Ovary (tissue), 9 donors: ENCODE results near the gene YEATS2. TPM values are rescaled to one million over a fixed set of nuclear protein-coding genes. Genes with fewer than 3 reads are reported as not detected.
"Not testable (repeated sequence)": the region's sequence is repeated elsewhere in the genome, so short reads cannot be mapped to it uniquely, and the experiment has no call there.

Experiments
- DNase-seq, 5 donors: peaks; one replicate each; pipeline ENCODE4 v3.0.0-alpha.2; 2019 to 2020
- H3K27ac ChIP-seq, 2 donors: fragments of 200-600 bp; one replicate each; pipeline versions ENCODE4 v1.5.1 to v1.8.0; 2019 to 2022
- H3K27me3 ChIP-seq: fragments of 200-600 bp; one replicate; pipeline ENCODE4 v1.8.0; 2022
- H3K36me3 ChIP-seq: fragments of 200-600 bp; sonication (generic); one replicate; pipeline ENCODE4 v1.5.1; 2019
- H3K4me1 ChIP-seq: one replicate; pipeline ENCODE4 v1.8.1; 2013; ENCODE audit warnings: mild to moderate bottlenecking, moderate library complexity; ENCODE audit not compliant: insufficient read depth
- H3K4me3 ChIP-seq: fragments of 200-600 bp; sonication (generic); one replicate; pipeline ENCODE4 v1.5.1; 2017
- H3K9me3 ChIP-seq, 2 donors: fragments of 200-600 bp in 1 of 2; sonication (generic) in 1 of 2; one replicate each; pipeline versions ENCODE4 v1.5.1 to v1.8.1; 2013 to 2019; ENCODE audit warnings: mild to moderate bottlenecking in 1 of 2, moderate library complexity in 1 of 2
- EP300 ChIP-seq: sonication (generic); formaldehyde crosslinking; IDR thresholded peaks from one replicate; pipeline ENCODE4 v1.6.1; 2017; ENCODE audit warnings: antibody characterized with exemption
- POLR2A ChIP-seq: fragments of 450-650 bp; IDR thresholded peaks from one replicate; pipeline ENCODE4 v1.6.1; 2017; ENCODE audit warnings: antibody characterized with exemption, mild to moderate bottlenecking, moderate library complexity
- WGBS, 3 donors: extraction: QIAGEN DNeasy Blood & Tissue Kit in 1 of 3; methylation state at CpG; one replicate each; pipeline versions ENCODE4 v1.1.5 to v1.1.7; 2013 to 2017; 5-methylcytosine and 5-hydroxymethylcytosine counted together
- intact Hi-C, 4 donors: fragments of 100-400 bp; cut with DNase I; formaldehyde crosslinking; loops; one replicate each; pipeline versions ENCODE4 v1.11.0 to v1.15.1; 2022 to 2023
- polyA plus RNA-seq, 2 donors: library from polyadenylated mRNA; stranded (reverse); fragments of 200-250 nt in 1 of 2; fragments of 350-450 nt in 1 of 2; fragmentation: Illumina TruSeq in 1 of 2; extraction: RNeasy Lipid Tissue Mini Kit (QIAGEN cat#74804) in 1 of 2; gene quantifications; one replicate each; pipeline ENCODE4 v1.2.3, GENCODE V29; 2013 to 2014
- total RNA-seq, 7 donors: library from RNA; depleted of rRNA in 2 of 7; stranded (reverse); fragments of >200 nt in 2 of 7; fragmentation: NEBNext Ultra II Directional in 3 of 7; extraction: Animal tissue kit (Norgen Biotek cat#: 25700) in 3 of 7; gene quantifications; one replicate each; pipeline versions ENCODE4 v1.1.0 to v1.2.4, GENCODE V29; 2016 to 2023
- TF ChIP-seq, protein P1 (sequence below), 3 donors: fragments of 450-650 bp in 2 of 3; fragments of 200-600 bp in 1 of 3; IDR thresholded peaks; one replicate each; pipeline versions ENCODE4 v1.5.1 to v1.8.0; 2016 to 2022; ENCODE audit warnings: antibody characterized with exemption in 3 of 3, mild to moderate bottlenecking in 1 of 3
- donor health status: DM: no; HTN: no; CAD: no; lungs with moderate emphysema.
- donor health status: DM: no; HTN: no; CAD: no.
- donor health status: Bipolar disorder and iron deficiency.
- donor health status: DM: yes; HTN: yes; CAD: no.
- donor health status: DM: no; HTN: no; CAD: no.
- donor health status: DM: yes; HTN: yes; CAD: no.

YEATS2 gene
- total and polyA plus RNA-seq, 9 donors, result 11.3 to 35.5 (median 26.0) TPM

DNA sequence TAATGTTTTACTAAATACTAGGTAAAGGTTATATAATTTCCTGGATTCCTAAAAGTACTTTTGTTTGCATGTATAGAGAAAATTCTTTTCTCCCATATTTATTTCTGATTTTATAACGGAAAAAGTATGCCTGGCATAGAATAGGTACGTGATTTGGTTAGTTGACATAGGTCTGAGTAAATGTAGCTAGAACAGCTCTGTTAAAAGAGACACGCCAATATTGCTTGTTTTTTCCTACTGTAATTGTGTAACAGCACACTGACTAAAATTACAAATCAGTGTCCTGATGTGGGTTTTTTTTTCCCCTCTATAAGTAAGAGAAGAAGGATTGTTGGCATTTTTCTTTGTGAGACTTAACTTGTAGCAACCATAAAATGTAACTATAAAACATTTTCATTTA lies 35.5 kb upstream of the YEATS2 start:
- no peaks in the 10 kb centered on the region for H3K27me3 ChIP-seq
- no peak for DNase-seq
- H3K4me1 ChIP-seq, result peaks cover 4% of the 10 kb centered on the region
- intact Hi-C loops, result no loop called here
- no peak overlapping the region for H3K27ac ChIP-seq
- WGBS, 3 donors, result 13 to 42% (median 40%) methylated on average over 3 of the region's 3 CpGs
- no peaks in the 10 kb centered on the region for H3K36me3 ChIP-seq
- TF ChIP-seq, protein P1, sequence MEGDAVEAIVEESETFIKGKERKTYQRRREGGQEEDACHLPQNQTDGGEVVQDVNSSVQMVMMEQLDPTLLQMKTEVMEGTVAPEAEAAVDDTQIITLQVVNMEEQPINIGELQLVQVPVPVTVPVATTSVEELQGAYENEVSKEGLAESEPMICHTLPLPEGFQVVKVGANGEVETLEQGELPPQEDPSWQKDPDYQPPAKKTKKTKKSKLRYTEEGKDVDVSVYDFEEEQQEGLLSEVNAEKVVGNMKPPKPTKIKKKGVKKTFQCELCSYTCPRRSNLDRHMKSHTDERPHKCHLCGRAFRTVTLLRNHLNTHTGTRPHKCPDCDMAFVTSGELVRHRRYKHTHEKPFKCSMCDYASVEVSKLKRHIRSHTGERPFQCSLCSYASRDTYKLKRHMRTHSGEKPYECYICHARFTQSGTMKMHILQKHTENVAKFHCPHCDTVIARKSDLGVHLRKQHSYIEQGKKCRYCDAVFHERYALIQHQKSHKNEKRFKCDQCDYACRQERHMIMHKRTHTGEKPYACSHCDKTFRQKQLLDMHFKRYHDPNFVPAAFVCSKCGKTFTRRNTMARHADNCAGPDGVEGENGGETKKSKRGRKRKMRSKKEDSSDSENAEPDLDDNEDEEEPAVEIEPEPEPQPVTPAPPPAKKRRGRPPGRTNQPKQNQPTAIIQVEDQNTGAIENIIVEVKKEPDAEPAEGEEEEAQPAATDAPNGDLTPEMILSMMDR (IDR thresholded peaks at IDR 0.05), result no peak
- TF ChIP-seq POLR2A, result no peak
- TF ChIP-seq EP300, result no peak
- H3K9me3 ChIP-seq, result no peaks in the 10 kb centered on the region
- H3K4me3 ChIP-seq, result no peak overlapping the region

DNA sequence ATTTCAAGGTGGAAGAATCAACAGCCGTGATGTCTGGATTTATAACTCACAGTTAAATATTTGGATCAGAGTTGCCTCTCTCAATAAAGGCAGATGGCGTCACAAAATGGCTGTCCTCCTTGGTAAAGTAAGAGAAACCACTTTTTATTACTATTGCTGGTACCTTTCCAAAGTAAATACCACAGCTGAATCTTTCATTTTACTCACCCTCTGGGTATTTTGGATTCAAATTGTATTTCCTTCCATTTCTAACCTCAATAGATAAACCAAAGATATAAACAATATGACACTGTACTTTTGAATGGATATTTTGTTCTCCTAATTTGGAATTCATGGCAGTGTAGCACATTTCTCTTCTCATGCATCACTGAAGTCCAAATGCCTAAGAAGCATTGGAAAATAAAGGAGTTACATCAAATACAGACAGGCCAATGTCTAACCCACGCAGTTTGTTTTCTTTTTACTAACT lies 32.6 kb upstream of the YEATS2 start:
- WGBS, 3 donors, result 28 to 43% (median 29%) methylated on average over 3 of the region's 3 CpGs
- H3K9me3 ChIP-seq, result no peaks in the 10 kb centered on the region
- TF ChIP-seq EP300, result no peak
- TF ChIP-seq, protein P1 (IDR thresholded peaks at IDR 0.05), result no peak
- H3K27me3 ChIP-seq, result no peaks in the 10 kb centered on the region
- H3K4me3 ChIP-seq, result no peak overlapping the region
- intact Hi-C loops, result no loop called here
- H3K36me3 ChIP-seq, result no peaks in the 10 kb centered on the region
- peaks cover 1% of the 10 kb centered on the region for H3K4me1 ChIP-seq
- no peak for DNase-seq
- no peak overlapping the region for H3K27ac ChIP-seq

DNA sequence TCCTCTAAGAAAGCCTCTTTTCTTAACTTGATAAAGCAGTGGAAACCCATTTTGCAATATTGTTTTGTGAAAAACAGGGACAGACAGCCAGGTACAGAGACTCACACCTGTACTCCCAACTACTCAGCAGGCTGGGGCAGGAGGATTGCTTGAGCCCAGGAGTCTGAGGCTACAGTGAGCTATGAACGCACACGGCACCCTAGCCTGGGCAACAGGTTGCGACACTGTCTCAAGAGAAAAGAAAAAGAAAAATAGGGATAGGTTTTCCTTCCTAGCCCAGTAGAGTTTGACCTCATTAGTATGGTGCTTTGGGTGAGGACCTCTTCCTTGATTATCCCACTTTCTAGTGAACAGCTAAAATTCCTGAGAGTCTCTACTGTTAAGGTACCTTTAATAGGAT lies 17.5 kb upstream of the YEATS2 start:
- TF ChIP-seq EP300, result no peak
- TF ChIP-seq POLR2A, result no peak
- TF ChIP-seq, protein P1 (IDR thresholded peaks at IDR 0.05), result no peak
- 90 to 97% (median 96%) methylated on average over 3 of the region's 3 CpGs for WGBS, 3 donors
- H3K27me3 ChIP-seq, result no peaks in the 10 kb centered on the region
- H3K27ac ChIP-seq, result no peak overlapping the region
- intact Hi-C loops, result no loop called here
- no peak overlapping the region for H3K4me3 ChIP-seq
- H3K4me1 ChIP-seq, result no peaks in the 10 kb centered on the region
- H3K36me3 ChIP-seq, result no peaks in the 10 kb centered on the region
- no peaks in the 10 kb centered on the region for H3K9me3 ChIP-seq
- no peak for DNase-seq

DNA sequence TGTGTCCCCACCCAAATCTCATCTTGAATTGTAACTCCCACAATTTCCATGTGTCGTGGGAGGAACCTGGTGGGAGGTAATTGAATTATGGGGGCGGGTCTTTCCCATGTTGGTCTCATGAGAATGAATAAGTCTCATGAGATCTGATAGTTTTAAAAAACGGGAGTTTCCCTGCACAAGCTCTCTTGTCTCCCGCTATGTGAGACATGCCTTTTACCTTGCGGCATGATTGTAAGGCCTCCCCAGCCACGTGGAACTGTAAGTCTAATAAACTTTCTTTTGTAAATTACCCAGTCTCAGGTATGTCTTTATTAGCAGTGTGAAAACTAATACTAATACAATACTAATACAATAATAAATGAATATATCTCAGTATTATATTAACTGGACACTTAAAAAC lies 9.9 kb upstream of the YEATS2 start:
- no peak for DNase-seq
- no peaks in the 10 kb centered on the region for H3K27me3 ChIP-seq
- H3K27ac ChIP-seq, result no peak overlapping the region
- WGBS, 3 donors, result 77 to 83% (median 78%) methylated on average over 6 of the region's 6 CpGs
- no peaks in the 10 kb centered on the region for H3K36me3 ChIP-seq
- TF ChIP-seq POLR2A, result no peak
- TF ChIP-seq, protein P1 (IDR thresholded peaks at IDR 0.05), result no peak
- H3K4me3 ChIP-seq, result no peak overlapping the region
- intact Hi-C loops, result no loop called here
- H3K4me1 ChIP-seq, result no peaks in the 10 kb centered on the region
- H3K9me3 ChIP-seq, result no peaks in the 10 kb centered on the region

DNA sequence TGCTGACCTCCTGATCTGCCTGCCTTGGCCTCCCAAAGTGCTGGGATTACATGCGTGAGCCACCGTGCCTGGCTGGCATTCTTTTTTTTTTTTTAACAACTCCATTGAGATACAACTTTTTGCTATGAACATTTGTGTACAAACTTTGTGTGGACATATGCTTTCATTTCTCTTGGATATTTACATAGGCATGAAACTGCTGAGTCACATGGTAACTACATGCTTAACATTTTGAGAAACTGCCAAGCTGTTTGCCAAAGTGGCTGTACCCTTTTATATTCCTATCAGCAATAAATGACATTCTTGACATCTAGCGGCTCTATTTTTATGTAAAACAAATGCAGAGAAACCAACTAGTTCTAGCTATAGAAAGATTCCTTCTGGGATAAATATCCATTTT lies 8.7 kb upstream of the YEATS2 start:
- no peak for DNase-seq
- Histone ChIP-seq H3K36me3 (no peaks in the 10 kb centered on the region), H3K4me3 (no peak overlapping the region), H3K27ac (no peak overlapping the region), H3K27me3 (no peaks in the 10 kb centered on the region), H3K9me3 (no peaks in the 10 kb centered on the region), H3K4me1 (no peaks in the 10 kb centered on the region)
- 78 to 87% (median 83%) methylated on average over 3 of the region's 3 CpGs for WGBS, 3 donors
- TF ChIP-seq, protein P1 (IDR thresholded peaks at IDR 0.05), result no peak
- TF ChIP-seq POLR2A (no peak), EP300 (no peak)
- intact Hi-C loops, result no loop called here

DNA sequence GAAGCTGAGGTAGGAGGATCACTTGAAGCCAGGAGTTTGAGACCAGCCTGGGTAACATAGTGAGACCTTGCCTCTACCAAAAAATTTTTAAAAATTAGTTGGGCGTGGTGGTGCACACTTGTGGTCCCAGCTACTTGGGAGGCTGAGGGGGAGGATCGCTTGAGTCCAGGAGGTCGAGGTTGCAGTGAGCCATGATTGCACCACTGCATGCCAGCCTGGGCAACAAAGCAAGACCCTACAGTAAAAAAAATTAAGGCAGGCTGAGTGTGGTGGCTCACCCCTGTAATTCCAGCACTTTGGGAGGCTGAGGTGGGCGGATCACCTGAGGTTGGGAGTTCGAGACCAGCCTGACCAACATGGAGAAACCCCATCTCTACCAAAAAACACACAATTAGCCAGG lies 8.0 kb upstream of the YEATS2 start:
- H3K4me3 ChIP-seq, DNase-seq, intact Hi-C loops, H3K27me3 ChIP-seq, H3K36me3 ChIP-seq, H3K27ac ChIP-seq, H3K4me1 ChIP-seq, H3K9me3 ChIP-seq: not testable (repeated sequence)
- 97 to 99% (median 98%) methylated on average over 5 of the region's 5 CpGs for WGBS, 3 donors
